Calu3 (cell line): ENCODE measurements around the gene COTL1. TPM values are rescaled to one million over a fixed set of nuclear protein-coding genes. Genes with fewer than 3 reads are reported as not detected.

Experiments
- BruUV-seq: library from RNA; stranded (reverse); fragments of 400-500 nt; replicated peaks from 2 replicates; lab custom pipeline; 2021; lab: Mats Ljungman, UMichigan
- CTCF ChIA-PET: fragments of 300-600 bp; sonication (Branson Sonifier 250); formaldehyde crosslinking; loops from one replicate; lab custom pipeline; 2022; ENCODE audit warnings: antibody characterized with exemption; lab: Charles Lee
- DNase-seq: peaks from one replicate; pipeline ENCODE4 v3.0.0; 2022
- H3K27ac Mint-ChIP-seq: one replicate; pipeline ENCODE4 v1.8.0; 2022; ENCODE audit warnings: mixed read lengths; ENCODE audit not compliant: unreplicated experiment
- H3K27me3 Mint-ChIP-seq: one replicate; pipeline ENCODE4 v1.8.0; 2022; ENCODE audit warnings: mixed read lengths; ENCODE audit not compliant: unreplicated experiment
- H3K36me3 Mint-ChIP-seq: one replicate; pipeline ENCODE4 v1.8.0; 2022; ENCODE audit warnings: mild to moderate bottlenecking, moderate library complexity, mixed read lengths; ENCODE audit not compliant: insufficient read depth, unreplicated experiment
- H3K4me1 Mint-ChIP-seq: one replicate; pipeline ENCODE4 v1.8.0; 2022; ENCODE audit warnings: mild to moderate bottlenecking, low read depth, mixed read lengths; ENCODE audit not compliant: unreplicated experiment
- H3K4me3 Mint-ChIP-seq: one replicate; pipeline ENCODE4 v1.8.0; 2022; ENCODE audit warnings: mild to moderate bottlenecking, low read depth, moderate library complexity, mixed read lengths; ENCODE audit not compliant: unreplicated experiment
- H3K9me3 Mint-ChIP-seq: one replicate; pipeline ENCODE4 v1.8.0; 2022; ENCODE audit warnings: low read depth, mixed read lengths; ENCODE audit not compliant: unreplicated experiment
- intact Hi-C: fragments of 100-400 bp; cut with micrococcal nuclease; formaldehyde crosslinking; loops from one replicate; pipeline ENCODE4 v1.10.0; 2022; ENCODE audit not compliant: unreplicated experiment
- total RNA-seq: library from RNA; stranded (reverse); gene quantifications from 2 replicates; pipeline ENCODE4 v1.2.3, GENCODE V29; 2022
- TF ChIP-seq, protein P1 (sequence below): fragments of 200-600 bp; IDR thresholded peaks from one replicate; pipeline ENCODE4 v1.8.0; 2022; ENCODE audit warnings: antibody characterized with exemption; ENCODE audit not compliant: unreplicated experiment

The COTL1 gene
- total RNA-seq, 1 experiment from 2014 or later, result 343 TPM

DNA sequence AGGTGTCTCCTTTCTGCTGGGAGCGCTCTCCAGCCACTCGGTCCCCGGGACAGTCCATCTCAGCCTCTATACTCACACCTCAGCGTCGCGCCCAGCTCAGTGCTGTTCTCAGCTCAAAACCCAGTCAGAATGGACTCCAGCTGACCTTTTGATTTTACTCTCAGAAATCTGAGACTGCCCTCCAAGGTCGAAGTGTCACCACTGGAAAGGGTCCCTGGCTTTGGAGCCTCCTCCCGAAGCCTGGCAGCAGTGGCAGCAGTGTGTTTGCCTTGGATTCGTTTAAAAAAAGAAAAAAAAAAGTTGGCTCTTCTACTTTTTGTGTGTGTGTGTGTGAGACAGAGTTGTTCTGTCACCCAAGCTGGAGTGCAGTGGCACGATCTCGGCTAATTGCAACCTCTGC lies 40.8 kb upstream of the COTL1 start:
- no peak for DNase-seq
- Mint-ChIP-seq H3K36me3 (peaks cover 54% of the 10 kb centered on the region), H3K27me3 (no peaks in the 10 kb centered on the region), H3K9me3 (no peaks in the 10 kb centered on the region), H3K4me1 (no peaks in the 10 kb centered on the region), H3K27ac (no peak overlapping the region), H3K4me3 (no peak overlapping the region)
- no TSS peak for BruUV-seq
- TF ChIP-seq, protein P1, sequence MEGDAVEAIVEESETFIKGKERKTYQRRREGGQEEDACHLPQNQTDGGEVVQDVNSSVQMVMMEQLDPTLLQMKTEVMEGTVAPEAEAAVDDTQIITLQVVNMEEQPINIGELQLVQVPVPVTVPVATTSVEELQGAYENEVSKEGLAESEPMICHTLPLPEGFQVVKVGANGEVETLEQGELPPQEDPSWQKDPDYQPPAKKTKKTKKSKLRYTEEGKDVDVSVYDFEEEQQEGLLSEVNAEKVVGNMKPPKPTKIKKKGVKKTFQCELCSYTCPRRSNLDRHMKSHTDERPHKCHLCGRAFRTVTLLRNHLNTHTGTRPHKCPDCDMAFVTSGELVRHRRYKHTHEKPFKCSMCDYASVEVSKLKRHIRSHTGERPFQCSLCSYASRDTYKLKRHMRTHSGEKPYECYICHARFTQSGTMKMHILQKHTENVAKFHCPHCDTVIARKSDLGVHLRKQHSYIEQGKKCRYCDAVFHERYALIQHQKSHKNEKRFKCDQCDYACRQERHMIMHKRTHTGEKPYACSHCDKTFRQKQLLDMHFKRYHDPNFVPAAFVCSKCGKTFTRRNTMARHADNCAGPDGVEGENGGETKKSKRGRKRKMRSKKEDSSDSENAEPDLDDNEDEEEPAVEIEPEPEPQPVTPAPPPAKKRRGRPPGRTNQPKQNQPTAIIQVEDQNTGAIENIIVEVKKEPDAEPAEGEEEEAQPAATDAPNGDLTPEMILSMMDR, result no peak
- CTCF ChIA-PET, result interaction anchor here (0.7 kb wide), 1 partner anchor 71 kb away, joined by 3 read pairs; no protein-coding TSS in a partner anchor
- intact Hi-C loops, result no loop called here

DNA sequence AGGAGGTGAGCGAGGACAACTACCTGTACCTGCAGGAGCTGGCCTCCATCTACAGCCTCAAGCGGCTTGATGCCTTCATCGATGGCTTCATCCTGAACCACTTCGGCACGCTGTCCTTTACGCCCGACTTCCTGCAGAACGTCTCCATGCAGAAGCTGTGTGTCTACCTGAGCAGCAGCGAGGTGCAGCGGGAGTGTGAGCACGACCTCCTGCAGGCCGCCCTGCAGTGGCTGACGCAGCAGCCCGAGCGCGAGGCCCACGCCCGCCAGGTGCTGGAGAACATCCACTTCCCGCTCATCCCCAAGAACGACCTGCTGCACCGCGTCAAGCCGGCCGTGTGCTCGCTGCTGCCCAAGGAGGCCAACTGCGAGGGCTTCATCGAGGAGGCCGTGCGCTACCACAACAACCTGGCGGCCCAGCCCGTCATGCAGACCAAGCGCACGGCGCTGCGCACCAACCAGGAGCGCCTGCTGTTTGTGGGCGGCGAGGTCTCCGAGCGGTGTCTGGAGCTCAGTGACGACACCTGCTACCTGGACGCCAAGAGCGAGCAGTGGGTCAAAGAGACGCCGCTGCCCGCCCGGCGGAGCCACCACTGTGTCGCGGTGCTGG lies 39.5 kb upstream of the COTL1 start:
- peaks cover 57% of the 10 kb centered on the region for H3K36me3 Mint-ChIP-seq
- no peaks in the 10 kb centered on the region for H3K27me3 Mint-ChIP-seq
- CTCF ChIA-PET, result interaction anchor here (0.8 kb wide), 1 partner anchor 29 kb away, joined by 4 read pairs; no protein-coding TSS in a partner anchor
- no peak overlapping the region for H3K27ac Mint-ChIP-seq
- TF ChIP-seq, protein P1, result no peak
- intact Hi-C loops, result no loop called here
- no TSS peak for BruUV-seq
- no peak for DNase-seq
- H3K4me1 Mint-ChIP-seq, result no peaks in the 10 kb centered on the region
- H3K4me3 Mint-ChIP-seq, result no peak overlapping the region
- H3K9me3 Mint-ChIP-seq, result no peaks in the 10 kb centered on the region

DNA sequence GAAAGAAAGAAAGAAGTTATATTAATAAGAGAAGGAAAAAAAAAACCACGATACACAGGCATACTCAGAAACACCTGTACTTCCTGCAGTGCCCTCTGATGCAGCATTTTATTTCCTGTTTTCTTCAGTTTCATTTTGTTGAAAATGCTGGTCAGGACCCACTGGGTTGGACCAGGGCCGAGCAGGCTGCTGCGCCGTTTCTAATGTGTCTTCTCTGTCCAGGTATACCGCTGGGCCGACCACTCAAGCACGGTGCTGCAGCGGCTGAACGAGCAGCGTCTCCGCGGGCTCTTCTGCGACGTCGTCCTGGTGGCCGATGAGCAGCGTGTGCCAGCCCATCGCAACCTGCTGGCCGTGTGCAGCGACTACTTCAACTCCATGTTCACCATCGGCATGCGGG lies 38.8 kb upstream of the COTL1 start:
- Mint-ChIP-seq H3K4me3 (no peak overlapping the region), H3K9me3 (no peaks in the 10 kb centered on the region)
- CTCF ChIA-PET, result interaction anchor here (0.8 kb wide), 1 partner anchor 28 kb away, joined by 4 read pairs; no protein-coding TSS in a partner anchor

DNA sequence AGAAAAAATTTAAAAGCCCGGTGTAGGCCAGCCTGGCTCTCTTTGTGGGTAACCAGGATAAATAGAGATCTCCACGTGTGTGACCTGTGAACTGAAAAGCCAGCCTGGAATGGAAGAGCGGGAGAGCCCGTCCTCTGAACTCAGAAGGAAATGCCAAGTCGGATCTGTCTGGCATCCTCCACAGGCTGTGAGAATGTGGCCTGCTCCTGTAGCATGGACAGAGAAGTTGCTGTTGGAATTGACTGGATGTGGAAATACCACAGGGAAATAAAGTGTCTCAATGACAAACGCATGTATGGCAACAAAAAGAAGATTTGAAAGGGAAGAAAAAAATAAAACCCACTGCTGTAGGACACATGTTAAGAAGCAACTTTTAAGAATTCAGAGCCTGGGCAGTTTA lies 37.1 kb upstream of the COTL1 start:
- DNase-seq, result no peak
- CTCF ChIA-PET, result interaction anchor here (0.7 kb wide), 1 partner anchor 78 kb away, joined by 4 read pairs; no protein-coding TSS in a partner anchor
- no TSS peak for BruUV-seq
- intact Hi-C loops, result no loop called here
- no peak overlapping the region for H3K4me3 Mint-ChIP-seq
- no peak overlapping the region for H3K27ac Mint-ChIP-seq
- peaks cover 17% of the 10 kb centered on the region for H3K4me1 Mint-ChIP-seq
- no peaks in the 10 kb centered on the region for H3K9me3 Mint-ChIP-seq
- H3K36me3 Mint-ChIP-seq, result peaks cover 72% of the 10 kb centered on the region
- TF ChIP-seq, protein P1, result no peak
- no peaks in the 10 kb centered on the region for H3K27me3 Mint-ChIP-seq

More for the DNA sequence above, 38.8 kb upstream of the COTL1 start:
- no peak for DNase-seq
- Mint-ChIP-seq H3K27ac (no peak overlapping the region), H3K4me1 (peaks cover under 1% of the 10 kb centered on the region), H3K27me3 (no peaks in the 10 kb centered on the region), H3K36me3 (peaks cover 61% of the 10 kb centered on the region)
- no TSS peak for BruUV-seq
- TF ChIP-seq, protein P1, result no peak
- intact Hi-C loops, result no loop called here
